Measurements from ENCODE around the gene NPTN. TPM values are rescaled to one million over a fixed set of nuclear protein-coding genes. Genes with fewer than 3 reads are reported as not detected.
A peak's percentile ranks its signal among the peaks of the same experiment; 100 is the strongest.

NPTN gene
- total RNA-seq, 2 donors from 2014 or later, result 85.4 to 110 TPM

DNA sequence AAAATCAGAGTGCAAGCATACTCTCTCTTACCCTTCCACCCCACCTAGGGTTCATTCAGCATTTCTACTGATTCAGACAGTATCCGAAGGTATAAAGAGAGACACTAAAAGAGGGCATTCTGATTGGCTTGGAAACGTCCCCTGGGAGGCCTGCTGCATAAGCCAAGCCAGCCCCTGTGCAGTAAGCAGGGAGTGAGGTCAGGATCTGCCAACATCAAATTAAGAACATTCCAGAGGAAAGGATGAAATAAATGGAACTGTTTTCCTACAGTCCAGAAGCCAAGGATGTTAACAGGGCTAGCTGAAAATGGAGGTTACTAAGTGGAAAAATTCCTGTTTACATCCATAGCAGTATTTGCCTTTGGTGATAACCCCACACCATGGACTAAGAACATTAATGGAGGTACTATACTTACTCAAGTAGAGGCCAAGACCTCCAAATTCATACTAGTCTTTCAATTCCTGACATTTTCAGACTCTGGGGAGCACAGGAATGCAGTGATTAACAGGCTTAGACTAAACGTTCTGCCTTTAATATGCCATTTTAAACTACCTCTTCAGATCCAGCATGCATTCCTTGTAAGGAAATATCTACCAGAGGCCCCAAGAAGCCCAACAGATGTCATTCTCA lies 34.5 kb downstream of the NPTN start:
- Histone ChIP-seq H3K27ac (ENCODE audit: low read depth, low read length) (no peak overlapping the region), H3K27me3 (ENCODE audit: control insufficient read depth, insufficient read depth, low read length, poor library complexity, severe bottlenecking) (no peaks in the 10 kb centered on the region), H3K9ac (ENCODE audit: extremely low read depth, low read length, poor library complexity, severe bottlenecking) (no peak overlapping the region), H3K4me1 (ENCODE audit: control insufficient read depth, insufficient read depth, low read length) (peaks cover 20% of the 10 kb centered on the region), H3K36me3 (ENCODE audit: control insufficient read depth, insufficient read depth, low read length) (no peaks in the 10 kb centered on the region), H3K9me3 (ENCODE audit: control insufficient read depth, low read length) (no peaks in the 10 kb centered on the region), H3K4me3 (ENCODE audit: low read length) (no peak overlapping the region)
- no peak for DNase-seq
- Mint-ChIP-seq H3K27ac (no peak overlapping the region), H3K4me1 (peaks cover 51% of the 10 kb centered on the region), H3K9me3 (no peaks in the 10 kb centered on the region), H3K4me3 (no peak overlapping the region), H3K27me3 (ENCODE audit: insufficient read depth) (no peaks in the 10 kb centered on the region), H3K36me3 (ENCODE audit: low read depth) (no peaks in the 10 kb centered on the region)
- WGBS, 2 experiments (ENCODE audit: insufficient coverage in 1 of 2, insufficient read length in 1 of 2), result 85 to 90% methylated on average over 3 of the region's 3 CpGs
- TF ChIP-seq, protein P1, sequence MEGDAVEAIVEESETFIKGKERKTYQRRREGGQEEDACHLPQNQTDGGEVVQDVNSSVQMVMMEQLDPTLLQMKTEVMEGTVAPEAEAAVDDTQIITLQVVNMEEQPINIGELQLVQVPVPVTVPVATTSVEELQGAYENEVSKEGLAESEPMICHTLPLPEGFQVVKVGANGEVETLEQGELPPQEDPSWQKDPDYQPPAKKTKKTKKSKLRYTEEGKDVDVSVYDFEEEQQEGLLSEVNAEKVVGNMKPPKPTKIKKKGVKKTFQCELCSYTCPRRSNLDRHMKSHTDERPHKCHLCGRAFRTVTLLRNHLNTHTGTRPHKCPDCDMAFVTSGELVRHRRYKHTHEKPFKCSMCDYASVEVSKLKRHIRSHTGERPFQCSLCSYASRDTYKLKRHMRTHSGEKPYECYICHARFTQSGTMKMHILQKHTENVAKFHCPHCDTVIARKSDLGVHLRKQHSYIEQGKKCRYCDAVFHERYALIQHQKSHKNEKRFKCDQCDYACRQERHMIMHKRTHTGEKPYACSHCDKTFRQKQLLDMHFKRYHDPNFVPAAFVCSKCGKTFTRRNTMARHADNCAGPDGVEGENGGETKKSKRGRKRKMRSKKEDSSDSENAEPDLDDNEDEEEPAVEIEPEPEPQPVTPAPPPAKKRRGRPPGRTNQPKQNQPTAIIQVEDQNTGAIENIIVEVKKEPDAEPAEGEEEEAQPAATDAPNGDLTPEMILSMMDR (conservative IDR thresholded peaks at IDR 0.05), result no peak

DNA sequence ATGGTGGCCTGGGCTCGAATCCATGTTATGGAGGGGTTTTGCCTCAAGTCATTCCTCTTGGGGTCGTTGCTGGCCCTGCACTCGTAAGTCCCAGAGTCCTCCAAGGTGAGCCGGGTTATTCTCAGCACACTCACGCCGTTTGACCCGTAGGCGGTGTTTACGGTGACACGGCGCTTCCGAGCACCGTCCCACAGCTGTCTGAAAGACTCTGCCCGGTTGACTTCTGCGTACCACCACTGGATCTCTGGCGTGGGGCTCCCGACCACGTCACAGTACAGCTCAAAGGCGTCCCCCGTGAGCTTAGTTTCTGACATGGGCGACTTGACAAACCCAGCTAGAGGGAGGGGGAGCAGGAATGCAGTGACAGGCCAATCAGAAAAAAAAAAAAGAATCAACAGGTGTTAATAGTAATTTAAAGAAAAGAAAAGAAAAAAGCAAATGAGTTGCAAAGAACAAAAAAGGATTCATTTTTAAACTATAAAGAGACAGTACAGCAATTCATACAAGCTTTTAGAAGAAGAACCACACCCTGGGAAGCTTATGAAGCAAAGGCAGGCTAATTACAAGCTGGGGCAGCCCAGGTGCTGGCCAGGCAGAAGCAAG lies 36.1 kb downstream of the NPTN start:
- DNase-seq, result no peak
- H3K4me1 Mint-ChIP-seq, result peaks cover 56% of the 10 kb centered on the region
- no peak overlapping the region for H3K27ac ChIP-seq (ENCODE audit: low read depth, low read length)
- no peak overlapping the region for H3K9ac ChIP-seq (ENCODE audit: extremely low read depth, low read length, poor library complexity, severe bottlenecking)
- no peaks in the 10 kb centered on the region for H3K36me3 Mint-ChIP-seq (ENCODE audit: low read depth)
- H3K27ac Mint-ChIP-seq, result peak overlapping the region; percentile 60
- H3K27me3 Mint-ChIP-seq (ENCODE audit: insufficient read depth), result no peaks in the 10 kb centered on the region
- H3K27me3 ChIP-seq (ENCODE audit: control insufficient read depth, insufficient read depth, low read length, poor library complexity, severe bottlenecking), result no peaks in the 10 kb centered on the region
- H3K9me3 Mint-ChIP-seq, result no peaks in the 10 kb centered on the region
- no peak overlapping the region for H3K4me3 Mint-ChIP-seq
- H3K4me3 ChIP-seq (ENCODE audit: low read length), result no peak overlapping the region
- H3K4me1 ChIP-seq (ENCODE audit: control insufficient read depth, insufficient read depth, low read length), result peaks cover 14% of the 10 kb centered on the region
- 93 to 95% methylated on average over 16 to 21 of the region's 21 CpGs for WGBS, 2 experiments (ENCODE audit: insufficient coverage in 1 of 2, insufficient read length in 1 of 2)
- no peaks in the 10 kb centered on the region for H3K9me3 ChIP-seq (ENCODE audit: control insufficient read depth, low read length)
- no peaks in the 10 kb centered on the region for H3K36me3 ChIP-seq (ENCODE audit: control insufficient read depth, insufficient read depth, low read length)
- TF ChIP-seq, protein P1 (conservative IDR thresholded peaks at IDR 0.05), result no peak

DNA sequence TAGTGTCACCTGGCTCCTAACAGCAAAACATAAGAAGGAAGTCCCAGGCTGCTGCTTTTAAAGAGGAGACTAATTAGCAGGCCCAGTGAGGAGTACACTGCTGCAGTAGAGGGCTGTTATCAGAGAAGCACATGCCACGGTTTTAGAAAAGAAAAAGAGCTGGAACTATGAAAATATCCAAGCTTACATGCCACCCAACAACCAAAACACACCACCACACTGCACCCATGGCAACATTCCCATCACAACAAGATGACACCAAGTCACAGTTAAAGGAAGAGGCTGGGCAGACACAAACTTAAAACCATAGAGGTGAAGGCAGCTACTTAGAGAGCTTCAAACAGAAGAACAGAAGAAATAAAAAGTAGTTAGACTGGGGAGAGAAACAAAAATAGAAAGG lies 37.0 kb downstream of the NPTN start:
- Histone ChIP-seq H3K4me1 (ENCODE audit: control insufficient read depth, insufficient read depth, low read length) (peaks cover 10% of the 10 kb centered on the region), H3K36me3 (ENCODE audit: control insufficient read depth, insufficient read depth, low read length) (peaks cover 8% of the 10 kb centered on the region), H3K27ac (ENCODE audit: low read depth, low read length) (no peak overlapping the region), H3K4me3 (ENCODE audit: low read length) (no peak overlapping the region), H3K27me3 (ENCODE audit: control insufficient read depth, insufficient read depth, low read length, poor library complexity, severe bottlenecking) (no peaks in the 10 kb centered on the region), H3K9me3 (ENCODE audit: control insufficient read depth, low read length) (no peaks in the 10 kb centered on the region), H3K9ac (ENCODE audit: extremely low read depth, low read length, poor library complexity, severe bottlenecking) (no peak overlapping the region)
- Mint-ChIP-seq H3K27me3 (ENCODE audit: insufficient read depth) (no peaks in the 10 kb centered on the region), H3K36me3 (ENCODE audit: low read depth) (peaks cover 8% of the 10 kb centered on the region), H3K4me3 (no peak overlapping the region), H3K27ac (peak overlapping the region; percentile 11), H3K9me3 (no peaks in the 10 kb centered on the region), H3K4me1 (peaks cover 58% of the 10 kb centered on the region)
- WGBS, 2 experiments (ENCODE audit: insufficient coverage in 1 of 2, insufficient read length in 1 of 2), result 100% methylated on average over 1 of the region's 1 CpG; no CpG with 5 or more reads in 1 of the 2 experiments
- no peak for DNase-seq
- TF ChIP-seq, protein P1 (conservative IDR thresholded peaks at IDR 0.05), result no peak

Data from endodermal cell (in vitro differentiated cells).